K562 (cell line): ENCODE measurements around the gene DYNLT2. TPM values are rescaled to one million over a fixed set of nuclear protein-coding genes. Genes with fewer than 3 reads are reported as not detected.
A peak's percentile ranks its signal among the peaks of the same experiment; 100 is the strongest.

Experiments
- BCL6 ChIP-seq: fragments of 250-450 bp; sonication (Bioruptor Pico); IDR thresholded peaks from 2 replicates; pipeline ENCODE4 v1.4.0; 2020
- BCOR ChIP-seq: fragments of 450-650 bp; IDR thresholded peaks from 2 replicates; pipeline ENCODE4 v1.6.1; 2016
- CBFB ChIP-seq: sonication (generic); formaldehyde crosslinking; IDR thresholded peaks from 2 replicates; pipeline ENCODE4 v1.4.0; 2020; ENCODE audit warnings: mild to moderate bottlenecking, missing genetic modification reagents
- CREBBP ChIP-seq: IDR thresholded peaks from one replicate; pipeline ENCODE4 v1.6.1; 2012; ENCODE audit warnings: low read depth, mild to moderate bottlenecking, control low read depth, inconsistent platforms, low read length
- FOXK2 ChIP-seq, 2 experiments: fragments of 450-650 bp; IDR thresholded peaks in 1 of 2; conservative IDR thresholded peaks in 1 of 2; 2 replicates each; pipeline ENCODE4 v1.6.1; 2016; ENCODE audit warnings: low read depth in 2 of 2, mild to moderate bottlenecking in 1 of 2
- HMG20B ChIP-seq: fragments of 250-450 bp; sonication (Bioruptor Pico); IDR thresholded peaks from 2 replicates; pipeline ENCODE4 v1.5.0; 2021; ENCODE audit warnings: mild to moderate bottlenecking
- KLF1 ChIP-seq: fragments of 450-650 bp; IDR thresholded peaks from 2 replicates; pipeline ENCODE4 v1.6.1; 2016; ENCODE audit warnings: missing genetic modification characterization, missing compliant biosample characterization
- NBN ChIP-seq: fragments of 450-650 bp; IDR thresholded peaks from 2 replicates; pipeline ENCODE4 v1.6.1; 2016; ENCODE audit warnings: low read depth, mild to moderate bottlenecking
- NCOR1 ChIP-seq: fragments of 450-650 bp; IDR thresholded peaks from 2 replicates; pipeline ENCODE4 v1.6.1; 2016; ENCODE audit warnings: mild to moderate bottlenecking, moderate library complexity
- NFE2 ChIP-seq: IDR thresholded peaks from 2 replicates; pipeline ENCODE4 v1.6.1; 2014; ENCODE audit warnings: antibody characterized with exemption, low read depth
- NFIX ChIP-seq: fragments of 250-450 bp; sonication (Bioruptor Pico); IDR thresholded peaks from 2 replicates; pipeline ENCODE4 v1.4.0; 2020; ENCODE audit warnings: low read depth, mild to moderate bottlenecking, moderate library complexity
- NFYB ChIP-seq: IDR thresholded peaks from 2 replicates; pipeline ENCODE4 v1.6.1; 2011; ENCODE audit warnings: mild to moderate bottlenecking, moderate library complexity; ENCODE audit not compliant: insufficient read length; ENCODE audit errors: extremely low read depth
- NRF1 ChIP-seq, 2 experiments: fragments of 450-650 bp; IDR thresholded peaks in 1 of 2; conservative IDR thresholded peaks in 1 of 2; 2 replicates each; pipeline ENCODE4 v1.6.1; 2014; ENCODE audit warnings: mild to moderate bottlenecking in 2 of 2
- POLR2H ChIP-seq: IDR thresholded peaks from 2 replicates; pipeline ENCODE4 v1.6.1; 2016; ENCODE audit warnings: missing genetic modification characterization, low read depth, mild to moderate bottlenecking, control low read depth, missing compliant biosample characterization, moderate library complexity
- PRPF4 ChIP-seq: fragments of 200-400 bp; formaldehyde crosslinking; IDR thresholded peaks from one replicate; pipeline ENCODE4 v1.6.1; 2017; ENCODE audit warnings: low read length, low read depth, mild to moderate bottlenecking; ENCODE audit not compliant: insufficient read depth, poor library complexity, severe bottlenecking
- RBM22 ChIP-seq: fragments of 200-400 bp; formaldehyde crosslinking; IDR thresholded peaks from 2 replicates; pipeline ENCODE4 v1.6.1; 2018; ENCODE audit warnings: low read length, low read depth; ENCODE audit not compliant: poor library complexity, severe bottlenecking
- RFX5 ChIP-seq: IDR thresholded peaks from 2 replicates; pipeline ENCODE4 v1.6.1; 2011; ENCODE audit warnings: low read depth, mild to moderate bottlenecking, improper control_type of control experiment, low read length
- SPI1 ChIP-seq: IDR thresholded peaks from 2 replicates; pipeline ENCODE4 v1.6.1; 2011; ENCODE audit warnings: low read depth, low read length, control low read depth, borderline replicate concordance
- THRB ChIP-seq: fragments of 450-650 bp; formaldehyde crosslinking; conservative IDR thresholded peaks from 2 replicates; pipeline ENCODE4 v1.4.0; 2022; ENCODE audit warnings: mild to moderate bottlenecking, missing genetic modification characterization
- U2AF1 ChIP-seq: fragments of 200-400 bp; formaldehyde crosslinking; optimal IDR thresholded peaks from 2 replicates; pipeline ENCODE3; 2017; ENCODE audit warnings: mild to moderate bottlenecking, low read depth, low read length, moderate library complexity
- ZBTB8A ChIP-seq: fragments of 450-650 bp; IDR thresholded peaks from 2 replicates; pipeline ENCODE4 v1.6.1; 2018; ENCODE audit warnings: mild to moderate bottlenecking, moderate library complexity; ENCODE audit not compliant: partially characterized antibody
- ZBTB9 ChIP-seq: fragments of 450-650 bp; formaldehyde crosslinking; IDR thresholded peaks from 2 replicates; pipeline ENCODE4 v1.4.0; 2020; ENCODE audit warnings: mild to moderate bottlenecking, moderate library complexity
- ZNF143 ChIP-seq: sonication (generic); formaldehyde crosslinking; IDR thresholded peaks from 2 replicates; pipeline ENCODE4 v1.9.0; 2022; ENCODE audit warnings: mild to moderate bottlenecking, missing genetic modification reagents
- ZNF398 ChIP-seq: fragments of 250-450 bp; sonication (Bioruptor Pico); IDR thresholded peaks from 2 replicates; pipeline ENCODE4 v1.8.0; 2021; ENCODE audit warnings: moderate library complexity, mild to moderate bottlenecking, inconsistent platforms
- ZNF41 ChIP-seq: fragments of 250-450 bp; sonication (Bioruptor Pico); conservative IDR thresholded peaks from 2 replicates; pipeline ENCODE4 v1.4.0; 2020; ENCODE audit warnings: mild to moderate bottlenecking
- ZNF668 ChIP-seq: fragments of 250-450 bp; sonication (Bioruptor Pico); IDR thresholded peaks from 2 replicates; pipeline ENCODE4 v1.8.0; 2022; ENCODE audit warnings: mild to moderate bottlenecking, inconsistent platforms
- ZNF830 ChIP-seq: fragments of 250-450 bp; sonication (Bioruptor Pico); IDR thresholded peaks from 2 replicates; pipeline ENCODE4 v1.5.0; 2021; ENCODE audit warnings: mild to moderate bottlenecking
- polyA plus RNA-seq, 8 experiments: library from polyadenylated mRNA; depleted of rRNA in 4 of 8; stranded (reverse) in 5 of 8; unstranded in 3 of 8; fragments of >200 nt; fragmentation: Nextera tagmentation in 2 of 8; fragmentation: Illumina TruSeq in 1 of 8; extraction: Ambion mirVana in 2 of 8; extraction: Trizol in 1 of 8; gene quantifications; 2 replicates each; pipeline versions ENCODE4 v1.2.1 to v1.2.3, GENCODE V29; 2011 to 2014; ENCODE audit warnings: inconsistent platforms in 1 of 8, missing spikeins in 1 of 8
- total RNA-seq, 7 experiments: library from RNA; depleted of rRNA in 6 of 7; stranded (reverse); fragments of >200 nt in 6 of 7; fragmentation: Illumina TruSeq in 2 of 7; extraction: Trizol in 2 of 7; gene quantifications; 2 replicates each; pipeline versions ENCODE4 v1.2.1 to v1.2.3, GENCODE V29; 2011 to 2021; ENCODE audit warnings: low replicate concordance in 1 of 7

The DYNLT2 gene
- total and polyA plus RNA-seq, 9 of the 15 experiments (the other 6 are each of a cell fraction or from before 2014, with no cell fraction given) = 2.0 to 12.8 (median 6.3) TPM

- TF ChIP-seq ZNF398 (CRISPR knock-in tag) (no peak), ZNF830 (CRISPR knock-in tag) (no peak), FOXK2 (conservative IDR thresholded peaks at IDR 0.05 in 1 of 2, IDR thresholded peaks at IDR 0.05 in 1 of 2; ENCODE audit: low read depth in 2 of 2) (0 out of 4 replicates have a peak, but pooled peaks of 1 of the 2 experiments have one; percentile 18), NCOR1 (no peak), POLR2H (tag) (no peak), BCL6 (CRISPR knock-in tag) (no peak), ZNF668 (CRISPR knock-in tag) (no peak), THRB (CRISPR knock-in tag) (peak; percentile 80; the same call in 1 of the 2 replicates), ZBTB8A (no peak), ZNF41 (CRISPR knock-in tag) (no peak), ZNF143 (CRISPR knock-in tag) (no peak; the same call in 1 of the 2 replicates), SPI1 (no peak), RBM22 (peak; percentile 12), NFYB (no peak), NFE2 (no peak), HMG20B (CRISPR knock-in tag) (no peak), U2AF1 (no peak), NFIX (CRISPR knock-in tag) (no peak), CREBBP (no peak), RFX5 (no peak), BCOR (no peak), KLF1 (tag) (no peak), NBN (peak; percentile 30; the same call in 1 of the 2 replicates), NRF1 (conservative IDR thresholded peaks at IDR 0.05 in 1 of 2, IDR thresholded peaks at IDR 0.05 in 1 of 2) (peak; percentile 47 to 50; a peak in 3 of 4 replicates), ZBTB9 (CRISPR knock-in tag) (no peak), CBFB (CRISPR knock-in tag) (no peak), PRPF4 (no peak)
These were observed 28.0 kb downstream of the DYNLT2 start (continued) for GRCh38 chr6:169723200-169723909.
